Measurements from ENCODE around the gene ADAMTSL3.

Gene ADAMTSL3

GRCh38 chr15:83764201-83764838, 110.4 kb downstream of the ADAMTSL3 start:
- DNase-seq, result no peak

DNA sequence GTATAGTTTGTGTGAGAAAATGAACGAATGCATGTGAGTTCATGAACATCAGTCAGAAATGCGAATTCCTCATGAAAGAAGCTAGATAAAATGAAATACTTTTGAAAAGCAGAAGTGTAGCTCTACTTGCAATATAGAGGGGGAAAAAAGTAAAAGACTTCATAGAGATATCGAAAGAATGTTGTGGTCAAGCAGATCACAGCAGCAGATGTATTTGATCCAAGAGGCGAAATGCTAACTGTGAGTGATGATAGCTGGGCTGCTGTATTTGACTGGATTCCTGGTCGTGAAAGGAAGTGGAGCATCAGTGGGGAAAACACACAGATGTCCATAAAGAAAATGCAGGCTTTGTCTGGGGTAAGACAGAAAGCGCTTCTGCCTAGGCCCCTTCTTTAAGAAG, 112.4 kb downstream of the ADAMTSL3 start:
- no peak for DNase-seq

DNA sequence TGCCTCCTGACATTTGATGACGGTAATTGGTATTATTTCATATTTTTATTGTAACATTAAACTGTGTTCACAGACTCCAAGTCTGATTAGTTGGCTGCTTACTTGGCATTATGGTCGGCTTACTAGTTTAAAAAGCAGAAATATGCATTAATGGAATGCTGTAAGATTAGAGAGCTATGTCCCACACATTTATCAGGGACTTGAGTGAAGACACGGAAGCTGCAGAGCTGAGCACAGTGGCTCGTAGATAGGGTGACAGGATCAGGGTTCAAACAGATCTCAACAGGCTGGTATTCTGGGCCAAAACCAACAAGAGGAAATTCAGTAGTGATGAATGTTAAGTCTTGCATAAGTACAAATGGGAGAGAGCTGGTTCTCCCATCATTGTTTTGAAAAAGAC, 113.8 kb downstream of the ADAMTSL3 start:
- DNase-seq, result no peak

DNA sequence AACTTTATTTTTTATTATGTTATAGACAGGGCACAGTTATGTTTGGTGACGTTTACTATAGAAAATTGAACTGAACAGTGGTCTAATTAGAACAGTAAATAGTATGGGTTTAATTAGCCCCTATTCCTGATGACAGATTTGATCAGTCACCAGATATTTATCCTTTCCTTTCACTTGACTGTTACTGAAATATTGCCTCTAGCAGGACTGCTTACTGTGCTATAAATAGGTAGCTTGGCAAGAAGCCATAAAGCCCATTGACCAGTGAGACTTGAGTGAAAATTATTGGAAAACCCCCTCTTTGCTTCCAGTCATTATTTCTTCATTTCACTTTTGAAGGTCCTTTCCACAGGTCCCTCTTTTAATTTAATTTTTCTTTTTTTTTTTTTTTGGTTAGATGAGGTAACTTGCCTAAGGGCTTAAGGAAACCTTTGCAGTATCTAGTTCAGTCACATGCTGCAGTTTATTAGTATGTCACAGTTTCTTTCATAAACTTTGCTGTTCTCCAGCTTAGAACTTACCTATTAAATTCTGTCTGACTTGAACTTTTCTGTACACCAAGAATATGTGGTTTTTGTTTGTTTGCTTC, 115.6 kb downstream of the ADAMTSL3 start:
- no peak for DNase-seq

DNA sequence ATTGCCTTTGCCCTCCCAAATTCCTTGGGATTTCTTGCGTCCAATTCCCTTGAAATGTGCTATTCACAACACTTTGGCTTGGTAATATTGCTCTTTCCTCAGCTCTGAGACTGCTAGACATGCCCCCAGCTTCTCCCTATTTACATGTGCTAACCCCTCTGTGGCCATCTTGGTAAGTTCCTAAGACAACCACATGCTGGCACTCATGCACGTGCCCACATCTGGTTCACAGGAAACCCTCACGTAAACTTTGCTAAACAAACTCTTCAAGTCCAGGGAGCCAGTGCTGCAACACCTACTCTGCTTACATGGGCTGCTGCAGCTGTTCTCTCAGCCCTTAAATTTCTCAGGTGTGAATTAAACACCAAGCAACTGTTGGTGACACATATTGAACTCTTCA, 121.8 kb downstream of the ADAMTSL3 start:
- DNase-seq, result no peak

- no peak for DNase-seq
Measured at GRCh38 chr15:83776986-83777385, 123.1 kb downstream of the ADAMTSL3 start.

- DNase-seq, result no peak
Measured at GRCh38 chr15:83783227-83783626, 129.3 kb downstream of the ADAMTSL3 start.

- DNase-seq, result no peak
Measured at GRCh38 chr15:83784975-83785374, 131.1 kb downstream of the ADAMTSL3 start.

DNA sequence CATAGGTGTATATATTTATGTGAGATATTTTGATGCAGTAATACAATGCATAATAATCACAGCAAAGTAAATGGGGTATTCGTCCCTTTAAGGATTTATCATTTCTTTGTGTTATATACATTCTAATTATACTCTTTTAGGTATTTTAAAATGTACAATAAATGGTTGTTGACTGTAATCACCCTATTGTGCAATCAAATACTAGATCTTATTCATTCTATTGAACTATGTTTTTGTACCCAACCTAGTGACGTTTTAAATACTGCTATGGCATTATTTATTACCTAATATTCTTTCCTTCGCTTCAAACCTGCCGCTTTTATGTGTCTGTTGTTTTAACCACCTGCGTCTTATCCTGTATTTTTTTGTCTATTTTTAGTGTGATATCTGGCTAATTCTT, 132.4 kb downstream of the ADAMTSL3 start:
- no peak for DNase-seq

GRCh38 chr15:83793069-83793468, 139.1 kb downstream of the ADAMTSL3 start:
- no peak for DNase-seq

GRCh38 chr15:83794209-83794608, 140.3 kb downstream of the ADAMTSL3 start:
- no peak for DNase-seq

- DNase-seq, result no peak
Measured at GRCh38 chr15:83809345-83809744, 155.4 kb downstream of the ADAMTSL3 start.

- DNase-seq, result no peak
Measured at GRCh38 chr15:83810110-83810509, 156.2 kb downstream of the ADAMTSL3 start.

DNA sequence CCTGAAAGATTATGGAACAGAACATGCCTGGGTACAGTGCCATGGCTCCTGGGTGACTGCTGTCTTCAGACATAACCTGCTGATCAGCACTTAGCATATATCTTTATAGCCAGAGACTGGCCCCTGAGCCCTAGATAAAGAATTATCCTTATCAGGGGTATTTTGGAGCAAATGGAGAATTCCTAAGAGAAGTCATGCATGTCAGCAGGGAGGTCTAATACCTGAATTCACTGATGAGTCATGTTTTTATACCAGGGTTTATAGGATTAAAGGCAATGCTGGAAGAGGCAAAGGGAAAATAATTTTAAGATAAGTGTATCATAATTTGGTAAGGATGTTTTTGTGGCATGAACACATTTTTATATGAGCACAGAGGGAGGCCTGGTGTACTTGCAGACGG, 159.8 kb downstream of the ADAMTSL3 start:
- no peak for DNase-seq

- no peak for DNase-seq
Measured at GRCh38 chr15:83815506-83815905, 161.6 kb downstream of the ADAMTSL3 start.

DNA sequence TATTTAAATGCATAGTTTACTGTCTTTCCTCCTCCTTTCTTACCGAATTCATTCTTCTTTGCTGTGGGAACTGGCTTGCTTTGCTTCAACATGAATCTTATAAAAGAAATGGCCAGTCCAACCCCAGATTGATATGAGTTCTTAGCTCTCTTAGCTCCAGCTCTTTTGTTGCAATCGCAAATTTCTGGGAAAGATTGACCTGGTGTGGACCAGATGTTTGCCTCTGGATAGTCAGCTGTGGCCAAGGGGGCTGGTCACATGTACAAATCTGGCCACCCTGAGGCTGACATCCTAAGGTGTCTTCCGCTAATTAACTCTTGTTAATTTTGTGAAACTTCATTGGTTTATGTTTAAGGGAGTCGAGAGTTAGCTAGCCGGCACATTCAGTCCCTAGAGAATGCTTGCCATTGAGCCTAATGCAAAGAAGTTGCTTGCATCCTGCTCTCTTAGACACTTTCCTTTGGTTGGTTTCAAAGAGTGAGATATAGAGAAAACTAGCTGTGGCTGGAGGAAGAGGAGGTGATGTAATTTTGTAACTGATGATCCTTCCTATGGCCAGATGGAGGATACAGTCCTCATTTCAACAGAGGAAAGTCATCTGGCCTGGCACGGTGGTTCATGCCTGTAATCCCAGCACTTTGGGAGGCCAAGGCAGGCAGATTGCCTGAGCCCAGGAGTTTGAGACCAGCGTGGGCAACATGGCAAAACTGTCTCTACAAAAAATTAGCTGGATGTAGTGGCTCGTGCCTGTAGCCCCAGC, 162.4 kb downstream of the ADAMTSL3 start:
- no peak for DNase-seq

DNA sequence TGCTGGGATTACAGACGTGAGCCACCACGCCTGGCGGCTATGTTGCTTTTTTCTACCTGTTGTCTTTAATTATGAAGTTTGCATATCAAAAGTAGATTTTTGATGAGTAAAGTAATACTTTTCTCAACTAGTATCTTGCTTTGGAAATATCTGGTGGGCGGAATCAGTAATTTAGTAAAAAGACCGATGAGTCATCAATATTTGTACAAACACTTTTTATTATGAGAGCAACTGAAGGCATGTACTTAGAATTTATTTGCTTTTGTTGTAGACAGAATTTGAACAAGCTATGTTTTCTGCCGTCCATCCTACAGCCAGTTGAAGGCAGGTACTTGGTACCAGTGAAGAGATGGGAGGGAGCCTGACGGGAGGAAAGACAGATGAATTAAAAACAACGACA, 164.7 kb downstream of the ADAMTSL3 start:
- no peak for DNase-seq

GRCh38 chr15:83830381-83830780, 176.5 kb downstream of the ADAMTSL3 start:
- no peak for DNase-seq

DNA sequence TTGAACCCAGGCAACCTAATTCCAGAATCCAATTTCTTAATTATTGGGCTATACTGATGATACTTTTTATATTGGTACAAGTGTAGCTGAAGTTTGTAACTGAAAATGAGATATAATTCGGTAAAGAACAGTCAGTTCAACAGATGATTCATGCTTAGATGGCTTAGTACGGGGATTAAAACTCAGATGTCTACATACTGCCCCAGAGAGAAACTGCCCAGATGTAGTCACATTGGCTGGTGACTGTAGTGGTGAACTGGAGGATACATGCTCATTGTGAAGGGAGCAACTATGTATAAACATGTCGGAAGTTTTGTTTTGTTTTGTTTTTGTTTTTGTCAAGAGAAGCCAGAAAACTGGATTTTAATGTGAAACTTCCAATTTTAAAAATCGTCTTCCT, 179.6 kb downstream of the ADAMTSL3 start:
- no peak for DNase-seq

GRCh38 chr15:83835479-83835878, 181.6 kb downstream of the ADAMTSL3 start:
- no peak for DNase-seq

DNA sequence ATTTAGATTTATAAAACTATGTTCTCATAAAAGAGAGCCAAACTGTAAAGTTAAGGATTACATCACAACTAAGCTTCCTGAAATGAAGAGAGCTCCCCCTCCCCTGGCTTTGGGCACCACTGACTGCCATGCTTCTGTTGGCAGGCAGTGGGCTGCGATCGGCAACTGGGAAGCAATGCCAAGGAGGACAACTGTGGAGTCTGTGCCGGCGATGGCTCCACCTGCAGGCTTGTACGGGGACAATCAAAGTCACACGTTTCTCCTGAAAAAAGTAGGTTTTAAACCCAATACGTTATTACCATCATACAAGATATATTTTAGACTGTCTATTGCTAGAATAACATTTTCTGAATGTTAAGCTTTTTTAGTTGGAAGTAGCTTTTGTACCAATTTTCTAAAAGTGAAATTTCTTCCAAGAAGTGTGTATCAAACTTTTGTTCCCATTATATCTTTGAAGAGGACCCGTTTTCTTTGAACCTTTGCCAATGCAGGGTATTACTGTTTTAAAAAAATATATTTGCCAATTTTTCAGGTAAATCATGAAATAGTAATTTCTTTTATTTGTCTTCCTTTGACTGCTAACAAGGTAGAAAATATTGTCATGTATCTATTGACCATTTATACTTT, 184.1 kb downstream of the ADAMTSL3 start:
- DNase-seq, result no peak

DNA sequence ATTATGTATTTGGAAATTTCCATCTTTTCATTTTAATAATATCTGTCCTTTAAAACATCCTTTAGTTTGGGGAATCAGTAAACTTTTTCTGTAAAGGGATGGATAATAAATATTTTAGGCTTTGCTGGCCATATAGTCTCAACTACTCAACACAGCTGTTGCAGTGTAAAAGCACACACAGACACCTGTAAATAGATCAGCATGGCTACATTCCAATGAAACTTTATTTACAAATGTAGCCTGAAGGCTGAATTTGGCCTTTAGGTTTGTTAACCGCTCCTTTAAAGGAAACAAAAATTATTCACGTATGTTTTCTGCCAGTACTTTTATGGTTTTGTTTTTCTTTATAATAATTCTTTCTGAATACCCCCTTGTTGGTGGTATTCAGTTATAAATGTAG, 184.8 kb downstream of the ADAMTSL3 start:
- no peak for DNase-seq

DNA sequence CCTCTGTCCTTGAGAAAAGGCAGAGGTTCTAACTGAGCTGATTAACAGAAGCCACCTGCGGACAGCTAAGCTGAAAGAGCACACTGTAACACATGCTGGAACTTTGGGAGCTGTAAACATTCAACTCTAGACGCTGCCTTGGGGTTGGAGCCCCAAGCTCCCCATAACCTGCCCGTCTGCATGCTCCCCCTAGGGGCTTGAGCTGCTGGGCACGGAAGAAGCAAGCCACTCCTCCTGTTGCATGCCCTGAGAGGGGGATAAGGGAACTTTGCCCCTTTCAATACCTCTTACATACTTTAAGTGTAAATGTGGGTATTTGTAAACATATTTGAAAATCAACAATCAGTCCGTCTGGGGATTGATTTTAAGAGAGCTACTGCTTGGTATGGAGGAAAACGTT, 188.4 kb downstream of the ADAMTSL3 start:
- no peak for DNase-seq

DNA sequence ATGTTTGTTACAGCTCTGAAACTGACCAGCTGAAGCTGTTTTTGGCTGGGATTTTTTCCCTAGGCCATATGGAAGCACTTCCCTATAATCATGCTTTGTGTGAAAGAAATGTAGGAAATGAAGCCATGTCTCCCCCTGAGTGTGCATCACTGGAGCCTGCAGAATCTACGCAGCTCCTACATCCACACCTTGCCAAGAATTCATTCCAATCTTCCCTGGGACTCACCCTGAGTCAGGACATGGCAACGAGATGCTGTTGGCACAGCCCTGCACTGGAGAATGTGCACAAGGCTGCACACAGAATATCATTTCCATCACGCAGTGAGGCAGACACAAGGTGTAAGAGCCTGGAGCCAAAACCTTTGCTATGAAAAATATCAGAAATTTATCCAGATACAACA, 189.5 kb downstream of the ADAMTSL3 start:
- DNase-seq, result no peak

All from DMS79 treated with DMSO at 0.1 percent for 48 hours (cell line).